Activated T-helper 1 cell treated with Interleukin-2 at 50 U/mL for 16 hours (primary cell): ENCODE measurements around the gene WBP2NL.

ENCODE experiments used
- DNase-seq: peaks from one replicate; pipeline ENCODE4 v3.0.0-alpha.2; 2020; ENCODE audit warnings: low read depth

The WBP2NL gene

DNA sequence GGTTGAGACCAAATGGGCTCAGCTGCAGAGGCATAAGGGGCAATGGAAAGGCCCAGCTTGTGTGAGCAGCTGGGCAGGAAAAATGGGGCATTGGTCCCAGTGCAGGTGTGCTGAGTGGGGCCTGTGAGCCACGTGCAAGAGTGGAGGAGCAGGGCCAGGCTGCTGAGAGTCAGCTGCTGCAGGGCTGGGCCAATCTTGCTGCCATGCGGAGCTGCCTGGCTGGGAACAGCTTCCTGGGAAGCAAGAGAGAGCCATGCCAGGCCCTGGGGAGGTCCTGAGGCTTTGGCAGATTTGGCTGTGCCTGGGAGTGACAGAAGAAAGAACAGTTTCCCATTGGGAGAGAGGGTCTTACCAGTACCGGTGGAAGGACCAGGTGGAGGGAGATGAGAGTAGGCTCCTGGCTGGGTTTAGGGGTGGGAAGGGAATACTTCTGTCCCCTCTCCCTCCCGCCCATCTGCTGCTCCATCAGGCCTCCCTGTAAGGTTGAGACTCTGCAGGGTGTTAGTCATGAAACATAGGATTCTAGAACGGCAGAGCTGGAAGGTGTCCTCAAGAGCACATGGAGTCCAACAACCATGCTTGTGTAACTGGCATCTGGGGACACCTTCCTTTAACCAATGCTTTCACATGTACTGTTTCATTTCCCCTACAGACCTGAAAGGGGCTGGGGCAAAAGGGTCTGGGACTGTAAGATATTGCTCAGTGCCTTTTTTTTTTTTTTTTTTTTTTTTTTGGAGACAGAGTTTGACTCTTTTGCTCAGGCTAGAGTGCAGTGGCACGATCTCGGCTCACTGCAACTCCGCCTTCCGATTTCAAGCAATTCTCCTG is 19.0 kb upstream of the WBP2NL start:
- DNase-seq: no peak

GRCh38 chr22:41982865-41983264 is 15.7 kb upstream of the WBP2NL start:
- no peak for DNase-seq

GRCh38 chr22:41983513-41984405 is 14.8 kb upstream of the WBP2NL start:
- no peak for DNase-seq

DNA sequence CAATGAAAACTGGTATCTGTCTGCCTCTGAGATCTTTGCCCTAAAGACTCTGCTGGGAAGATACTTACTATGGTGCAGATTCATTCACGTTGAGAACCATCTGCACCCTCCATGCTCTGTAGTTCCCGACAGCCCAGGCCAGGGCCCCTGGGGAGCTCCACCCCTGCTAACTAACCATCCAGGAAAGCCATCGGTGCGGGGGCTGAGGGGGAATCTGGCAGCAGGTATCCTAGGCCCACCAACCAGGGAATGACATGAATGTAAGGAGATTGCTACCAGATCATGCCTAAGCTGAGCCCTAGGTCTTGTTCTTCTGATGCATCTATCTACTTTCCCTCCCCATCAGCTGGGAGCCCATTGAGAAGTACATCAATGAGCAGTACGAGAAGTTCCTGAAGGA is 11.3 kb upstream of the WBP2NL start:
- DNase-seq: no peak

- no peak for DNase-seq
Measured at GRCh38 chr22:41989246-41989645, 9.3 kb upstream of the WBP2NL start.

DNA sequence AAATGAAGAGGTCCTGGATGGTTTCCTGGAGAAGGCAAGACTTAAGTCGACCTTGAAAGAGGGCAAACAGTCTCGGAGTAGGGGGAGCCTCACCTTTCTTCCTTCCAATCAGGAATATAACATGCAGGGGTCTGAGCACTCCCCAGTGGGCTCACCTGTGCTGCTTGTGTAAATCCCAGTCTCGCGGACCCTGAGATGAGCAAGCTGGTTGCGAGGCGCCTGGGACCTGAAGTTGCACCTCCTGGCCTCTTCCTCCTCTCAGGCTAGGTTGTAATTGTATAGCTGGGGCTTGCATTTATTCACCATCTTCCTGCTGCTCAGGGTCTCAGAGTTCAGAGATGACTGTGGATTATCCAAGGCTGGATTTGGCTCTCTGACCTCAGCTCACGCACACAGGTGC is 7.5 kb upstream of the WBP2NL start:
- DNase-seq: no peak

DNA sequence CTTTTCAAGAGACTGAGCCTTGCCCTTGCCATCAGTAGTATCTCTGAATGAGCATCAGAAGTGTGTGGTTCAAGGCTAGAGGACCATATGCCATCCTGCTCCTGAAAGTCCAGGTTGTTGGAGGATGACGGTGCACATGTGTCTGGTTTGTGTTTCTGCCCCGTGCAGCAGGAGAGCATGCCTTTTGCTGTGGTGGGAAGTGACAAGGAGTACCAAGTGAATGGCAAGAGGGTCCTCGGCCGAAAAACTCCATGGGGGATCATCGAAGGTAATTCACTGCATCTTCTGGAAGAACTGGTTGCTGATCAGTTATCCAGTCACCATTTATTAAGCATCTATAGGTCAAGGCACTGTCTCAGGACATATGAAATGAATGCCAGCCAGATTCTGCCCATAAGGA is 6.1 kb upstream of the WBP2NL start:
- DNase-seq: no peak

GRCh38 chr22:41995211-41995610 is 3.4 kb upstream of the WBP2NL start:
- DNase-seq: no peak

GRCh38 chr22:41996826-41997225 is 1.8 kb upstream of the WBP2NL start:
- DNase-seq: no peak

- DNase-seq: no peak
Measured at GRCh38 chr22:42000466-42000865, 1.9 kb downstream of the WBP2NL start.

DNA sequence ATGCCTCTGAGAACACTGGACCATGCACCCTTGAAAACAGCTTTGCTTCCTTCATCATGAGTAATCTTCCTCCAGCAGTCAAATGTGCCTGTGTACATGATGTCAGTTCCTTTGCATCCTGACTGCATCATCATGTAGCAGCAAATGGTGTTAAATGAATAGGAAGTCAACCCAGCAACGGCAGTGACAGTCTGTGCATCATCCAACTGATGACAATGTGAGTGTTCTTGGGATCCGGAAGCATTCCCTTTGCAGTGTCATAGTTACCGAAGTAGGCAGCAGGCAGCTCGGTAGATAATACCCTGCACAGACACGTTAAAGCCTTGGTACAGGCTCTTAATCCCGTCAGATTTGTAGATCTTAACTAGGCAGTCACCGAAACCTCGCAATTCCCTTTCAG is 2.5 kb downstream of the WBP2NL start:
- no peak for DNase-seq

GRCh38 chr22:42001706-42002105 is 3.1 kb downstream of the WBP2NL start:
- DNase-seq: no peak

DNA sequence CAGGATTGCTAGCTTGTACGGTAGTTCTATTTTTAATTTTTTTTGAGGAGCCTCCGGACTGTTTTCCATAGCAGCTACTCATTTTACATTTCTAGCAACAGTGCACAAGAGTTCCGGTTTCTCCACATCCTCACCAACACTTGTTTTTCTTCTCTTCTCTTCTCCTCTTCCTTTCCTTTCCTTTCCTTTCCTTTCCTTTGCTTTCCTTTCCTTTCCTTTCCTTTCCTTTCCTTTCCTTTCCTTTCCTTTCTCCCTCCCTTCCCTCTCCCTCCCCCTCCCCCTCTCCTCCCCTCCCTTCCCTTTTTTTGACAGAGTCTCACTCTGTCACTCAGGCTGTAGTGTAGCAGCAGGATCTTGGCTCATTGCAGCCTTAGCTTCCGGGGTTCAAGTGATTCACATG is 9.3 kb downstream of the WBP2NL start:
- no peak for DNase-seq

DNA sequence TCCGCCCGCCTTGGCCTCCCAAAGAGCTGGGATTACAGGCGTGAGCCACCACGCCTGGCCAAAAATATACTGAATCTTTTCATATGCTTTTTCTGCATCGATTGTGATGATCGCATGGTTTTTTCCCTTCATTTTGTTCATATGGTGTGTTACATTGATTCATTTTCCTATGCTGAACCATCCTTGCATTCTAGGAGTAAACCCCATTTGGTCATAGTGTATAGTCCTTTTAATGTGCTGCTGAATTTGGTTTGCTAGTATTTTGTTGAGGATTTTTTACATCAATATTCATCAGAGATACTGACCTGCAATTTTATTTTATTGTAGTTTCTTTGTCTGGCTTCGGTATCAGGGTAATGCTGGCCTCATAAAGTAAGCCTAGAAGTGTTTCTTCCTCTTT is 12.2 kb downstream of the WBP2NL start:
- no peak for DNase-seq

- DNase-seq: no peak
Measured at GRCh38 chr22:42013385-42013784, 14.8 kb downstream of the WBP2NL start.

DNA sequence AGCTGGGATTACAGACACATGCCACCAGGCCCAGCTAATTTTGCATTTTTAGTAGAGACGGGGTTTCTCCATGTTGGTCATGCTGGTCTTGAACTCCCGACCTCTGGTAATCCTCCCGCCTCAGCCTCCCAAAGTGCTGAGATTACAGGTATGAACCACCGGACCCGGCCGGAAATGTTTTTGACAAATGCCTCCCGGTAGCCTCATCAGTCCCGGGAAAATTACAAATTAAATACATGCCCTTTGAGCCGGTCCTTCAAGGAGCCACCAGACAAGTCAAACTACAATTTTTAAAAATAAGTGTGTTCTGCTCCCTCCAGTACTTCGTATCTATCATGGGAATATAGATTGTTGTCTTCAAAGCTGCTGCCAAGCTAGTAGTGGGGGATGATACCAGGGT is 17.5 kb downstream of the WBP2NL start:
- no peak for DNase-seq

DNA sequence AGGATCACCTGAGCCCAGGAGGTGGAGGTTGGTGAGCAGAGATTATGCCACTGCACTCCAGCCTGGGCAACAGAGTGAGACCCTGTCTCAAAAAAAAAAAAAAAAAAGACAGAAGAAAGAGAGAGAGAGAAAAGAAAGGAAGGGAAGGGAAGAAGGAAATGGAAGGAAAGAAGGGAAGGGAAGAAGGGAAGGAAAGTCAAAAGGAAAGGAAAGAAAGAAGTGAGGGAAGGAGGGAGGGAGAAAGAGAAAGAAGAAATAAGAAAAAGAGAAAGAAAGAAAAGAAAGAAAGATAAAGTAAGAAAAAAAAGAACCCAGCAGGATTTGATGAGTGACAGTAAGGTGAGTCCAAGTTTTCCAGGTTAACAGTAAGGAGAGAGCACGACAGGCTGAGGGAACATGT is 19.6 kb downstream of the WBP2NL start:
- DNase-seq: no peak

DNA sequence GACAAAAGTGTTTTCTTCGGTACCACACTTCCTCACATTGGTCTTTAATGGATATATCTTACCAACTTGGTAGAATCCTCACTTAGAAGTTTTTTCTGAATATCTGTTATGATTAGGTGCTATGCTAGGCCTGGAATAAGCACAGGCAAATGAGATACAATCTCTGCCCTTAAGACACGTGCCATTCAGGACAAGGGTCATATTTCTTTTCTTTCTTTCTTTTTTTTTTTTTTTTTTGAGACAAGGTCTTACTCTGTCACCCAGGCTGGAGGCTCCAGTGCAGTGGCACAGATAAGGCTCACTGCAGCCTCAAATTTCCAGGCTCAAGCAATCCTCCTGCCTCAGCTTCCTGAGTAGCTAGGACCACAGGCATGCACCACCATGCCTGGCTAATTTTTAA is 23.0 kb downstream of the WBP2NL start:
- DNase-seq: no peak

DNA sequence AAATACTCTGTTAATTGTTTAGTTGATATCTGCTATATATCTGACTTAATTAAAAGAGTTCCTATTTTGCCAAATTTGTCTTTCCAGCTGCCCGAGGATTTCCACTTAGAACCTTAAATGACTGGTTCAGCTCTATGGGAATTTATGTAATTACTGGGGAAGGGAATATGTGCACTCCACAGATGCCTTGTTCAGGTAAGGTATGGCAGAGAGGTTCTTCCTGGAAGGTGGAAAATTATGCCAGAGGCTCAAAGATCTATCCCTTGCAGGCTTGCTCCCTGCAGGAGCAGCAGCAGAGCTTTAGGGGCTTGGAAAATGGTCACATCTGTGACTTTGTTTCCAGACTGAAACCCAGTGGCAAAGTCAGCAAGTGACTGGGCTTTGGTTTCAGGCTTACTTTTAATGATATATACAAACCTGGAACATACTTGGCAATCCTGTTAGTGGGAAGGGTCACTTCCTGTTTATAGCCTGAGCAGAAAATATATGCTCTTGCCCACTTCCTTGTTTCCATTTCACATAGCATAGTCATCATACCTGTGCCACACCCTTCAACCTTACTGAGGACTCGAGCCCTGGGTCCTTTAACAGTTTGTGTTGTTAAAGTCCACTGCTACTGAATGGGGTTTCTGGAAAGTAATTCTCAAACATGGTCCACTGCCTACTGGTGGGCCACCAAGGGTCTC is 23.7 kb downstream of the WBP2NL start:
- DNase-seq: no peak

GRCh38 chr22:42025421-42025820 is 26.8 kb downstream of the WBP2NL start:
- no peak for DNase-seq

- no peak for DNase-seq
Measured at GRCh38 chr22:42026705-42027104, 28.1 kb downstream of the WBP2NL start.

DNA sequence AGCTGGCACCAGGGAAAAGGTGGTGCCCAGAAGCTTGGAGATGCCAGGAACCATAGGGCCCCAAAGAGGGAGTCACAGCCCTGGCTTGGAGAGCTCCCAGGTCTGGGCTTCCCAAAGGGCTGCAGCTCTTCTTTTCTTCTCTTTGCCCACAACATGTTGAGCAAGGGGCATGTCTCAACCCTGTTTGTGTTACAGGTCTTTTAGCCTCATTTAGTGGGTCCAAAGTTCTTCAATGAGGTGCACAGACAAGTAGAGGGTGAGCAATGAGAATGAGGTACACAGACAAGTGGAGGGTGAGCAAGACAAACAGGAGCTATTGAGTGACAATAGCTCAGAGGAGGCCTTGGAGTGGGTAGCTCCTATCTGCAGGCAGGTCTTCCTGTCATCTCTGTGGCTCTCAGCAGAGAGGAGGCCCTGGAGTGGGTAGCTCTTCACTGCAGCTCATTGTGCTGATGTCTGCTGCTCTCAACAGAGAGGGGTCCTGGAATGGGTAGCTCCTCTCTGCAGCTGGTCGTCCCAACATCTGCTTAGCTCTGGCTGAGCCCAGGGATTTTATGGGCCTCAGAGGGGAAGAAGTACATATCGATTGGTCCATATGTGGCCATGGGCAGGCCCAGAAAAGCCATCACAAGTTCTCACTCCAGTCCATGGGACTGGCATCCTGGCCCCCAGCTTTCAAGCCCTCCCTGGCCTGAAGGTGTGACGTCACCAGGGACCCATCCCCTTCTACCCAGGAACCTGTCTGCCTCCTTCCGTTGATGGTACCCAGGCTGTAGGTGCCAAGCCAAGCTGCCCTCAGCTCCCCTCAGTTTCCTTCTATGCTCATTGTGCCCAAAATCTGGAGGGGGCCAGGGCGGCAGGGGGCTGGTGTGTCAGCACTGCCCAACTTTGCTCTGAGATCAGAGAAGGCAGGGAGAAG is 34.9 kb downstream of the WBP2NL start:
- no peak for DNase-seq
